IPS-20b (cell line): Measurements from ENCODE around the gene NPPB.

Experiments used
- H3K27ac ChIP-seq: one replicate; pipeline ENCODE4 v1.5.1; 2013; ENCODE audit warnings: low read length
- H3K27me3 ChIP-seq: 2 replicates; pipeline ENCODE4 v1.6.1; 2013; ENCODE audit warnings: mild to moderate bottlenecking, low read length, inconsistent platforms; ENCODE audit not compliant: insufficient read depth
- H3K36me3 ChIP-seq: 2 replicates; pipeline ENCODE4 v1.6.1; 2013; ENCODE audit warnings: low read depth, mild to moderate bottlenecking, inconsistent platforms, low read length, moderate library complexity; ENCODE audit not compliant: insufficient read depth
- H3K4me1 ChIP-seq: 2 replicates; pipeline ENCODE4 v1.6.1; 2013; ENCODE audit warnings: mild to moderate bottlenecking, control low read depth, inconsistent platforms, low read length, moderate library complexity; ENCODE audit not compliant: insufficient read depth
- H3K4me3 ChIP-seq: 2 replicates; pipeline ENCODE4 v1.5.1; 2013; ENCODE audit warnings: mild to moderate bottlenecking, low read length, inconsistent platforms
- H3K9ac ChIP-seq: 2 replicates; pipeline ENCODE4 v1.6.1; 2013; ENCODE audit warnings: low read depth, mild to moderate bottlenecking, inconsistent platforms, low read length, moderate library complexity
- H3K9me3 ChIP-seq: 2 replicates; pipeline ENCODE4 v1.6.1; 2013; ENCODE audit warnings: mild to moderate bottlenecking, low read depth, low read length, inconsistent platforms; ENCODE audit not compliant: insufficient read depth

Gene NPPB

GRCh38 chr1:11851180-11851579 is 7.6 kb downstream of the NPPB start:
- Histone ChIP-seq H3K27me3 (0 out of 2 replicates have a peak, but pooled peaks cover 1% of the 10 kb centered on the region), H3K9ac (no peak overlapping the region), H3K4me1 (no peaks in the 10 kb centered on the region), H3K27ac (no peak overlapping the region), H3K36me3 (no peaks in the 10 kb centered on the region), H3K9me3 (no peaks in the 10 kb centered on the region), H3K4me3 (no peak overlapping the region)

- no peaks in the 10 kb centered on the region for H3K27me3 ChIP-seq
- no peak overlapping the region for H3K27ac ChIP-seq
- H3K4me3 ChIP-seq = no peak overlapping the region
- H3K36me3 ChIP-seq = peaks cover 6% of the 10 kb centered on the region; the same call in 1 of the 2 replicates
- H3K9ac ChIP-seq = no peak overlapping the region
- H3K4me1 ChIP-seq = no peaks in the 10 kb centered on the region
- H3K9me3 ChIP-seq = no peaks in the 10 kb centered on the region
Observed at GRCh38 chr1:11850156-11850555, 8.6 kb downstream of the NPPB start.

- Histone ChIP-seq H3K36me3 (peaks cover 24% of the 10 kb centered on the region; the same call in 1 of the 2 replicates), H3K27me3 (no peaks in the 10 kb centered on the region)
Observed at GRCh38 chr1:11848373-11848700, 10.4 kb downstream of the NPPB start.

GRCh38 chr1:11847667-11848372 is 10.9 kb downstream of the NPPB start, which contains the start of gene NPPA:
TSS of gene NPPA (minus strand) at chr1:11847783. CDS start at chr1:11847684, 99 bp downstream.
- H3K9me3 ChIP-seq = no peaks in the 10 kb centered on the region
- H3K4me3 ChIP-seq = no peak within 1 kb of the TSS
- H3K27me3 ChIP-seq = no peaks in the 10 kb centered on the region
- no peaks in the 10 kb centered on the region for H3K4me1 ChIP-seq
- no peak within 1 kb of the TSS for H3K9ac ChIP-seq
- H3K27ac ChIP-seq = no peak within 1 kb of the TSS
- peaks cover 24% of the 10 kb centered on the region; the same call in 1 of the 2 replicates for H3K36me3 ChIP-seq

More at GRCh38 chr1:11848373-11848700, 10.4 kb downstream of the NPPB start:
- H3K27ac ChIP-seq = no peak overlapping the region
- H3K4me3 ChIP-seq = no peak overlapping the region
- no peaks in the 10 kb centered on the region for H3K9me3 ChIP-seq
- H3K4me1 ChIP-seq = no peaks in the 10 kb centered on the region
- H3K9ac ChIP-seq = no peak overlapping the region

GRCh38 chr1:11845641-11846335 is 13.0 kb downstream of the NPPB start:
- Histone ChIP-seq H3K27ac (no peak overlapping the region), H3K9ac (no peak overlapping the region), H3K4me3 (no peak overlapping the region), H3K9me3 (no peaks in the 10 kb centered on the region), H3K4me1 (no peaks in the 10 kb centered on the region), H3K36me3 (peaks cover 44% of the 10 kb centered on the region), H3K27me3 (no peaks in the 10 kb centered on the region)

- H3K9me3 ChIP-seq = no peaks in the 10 kb centered on the region
- no peak overlapping the region for H3K9ac ChIP-seq
- peaks cover 77% of the 10 kb centered on the region for H3K36me3 ChIP-seq
- no peaks in the 10 kb centered on the region for H3K27me3 ChIP-seq
- H3K4me1 ChIP-seq = no peaks in the 10 kb centered on the region
- no peak overlapping the region for H3K4me3 ChIP-seq
- no peak overlapping the region for H3K27ac ChIP-seq
Observed at GRCh38 chr1:11842154-11843041, 16.3 kb downstream of the NPPB start.

GRCh38 chr1:11841245-11842153 is 17.2 kb downstream of the NPPB start:
- Histone ChIP-seq H3K9ac (no peak overlapping the region), H3K4me1 (no peaks in the 10 kb centered on the region), H3K27me3 (no peaks in the 10 kb centered on the region), H3K9me3 (no peaks in the 10 kb centered on the region), H3K27ac (no peak overlapping the region), H3K4me3 (no peak overlapping the region), H3K36me3 (peaks cover 86% of the 10 kb centered on the region)

- Histone ChIP-seq H3K27ac (no peak overlapping the region), H3K27me3 (no peaks in the 10 kb centered on the region), H3K4me1 (no peaks in the 10 kb centered on the region), H3K4me3 (no peak overlapping the region), H3K9me3 (no peaks in the 10 kb centered on the region), H3K36me3 (peaks cover 92% of the 10 kb centered on the region), H3K9ac (no peak overlapping the region)
Observed at GRCh38 chr1:11839727-11840705, 18.7 kb downstream of the NPPB start.

- no peak overlapping the region for H3K9ac ChIP-seq
Observed at GRCh38 chr1:11838349-11839272, 20.1 kb downstream of the NPPB start.

More at GRCh38 chr1:11838349-11839272, 20.1 kb downstream of the NPPB start:
- no peaks in the 10 kb centered on the region for H3K27me3 ChIP-seq
- no peaks in the 10 kb centered on the region for H3K9me3 ChIP-seq
- no peak overlapping the region for H3K4me3 ChIP-seq
- no peak overlapping the region for H3K27ac ChIP-seq
- H3K4me1 ChIP-seq = no peaks in the 10 kb centered on the region
- peaks cover 92% of the 10 kb centered on the region for H3K36me3 ChIP-seq
